Astrocyte (in vitro differentiated cells and primary cell): Measurements from ENCODE around the gene PNKD.

Experiments
- EZH2 ChIP-seq: IDR thresholded peaks from 2 replicates; pipeline ENCODE4 v1.6.1; 2012; ENCODE audit warnings: mild to moderate bottlenecking, low read length, inconsistent platforms; ENCODE audit not compliant: insufficient read depth
- TF ChIP-seq, protein P1 (sequence below): IDR thresholded peaks from 2 replicates; pipeline ENCODE4 v1.5.1; 2011; ENCODE audit warnings: low read depth, mild to moderate bottlenecking, inconsistent platforms, low read length, moderate library complexity; ENCODE audit not compliant: insufficient read depth

GRCh38 chr2:218256612-218257350 lies 13.5 kb upstream of the PNKD start:
- TF ChIP-seq, protein P1, sequence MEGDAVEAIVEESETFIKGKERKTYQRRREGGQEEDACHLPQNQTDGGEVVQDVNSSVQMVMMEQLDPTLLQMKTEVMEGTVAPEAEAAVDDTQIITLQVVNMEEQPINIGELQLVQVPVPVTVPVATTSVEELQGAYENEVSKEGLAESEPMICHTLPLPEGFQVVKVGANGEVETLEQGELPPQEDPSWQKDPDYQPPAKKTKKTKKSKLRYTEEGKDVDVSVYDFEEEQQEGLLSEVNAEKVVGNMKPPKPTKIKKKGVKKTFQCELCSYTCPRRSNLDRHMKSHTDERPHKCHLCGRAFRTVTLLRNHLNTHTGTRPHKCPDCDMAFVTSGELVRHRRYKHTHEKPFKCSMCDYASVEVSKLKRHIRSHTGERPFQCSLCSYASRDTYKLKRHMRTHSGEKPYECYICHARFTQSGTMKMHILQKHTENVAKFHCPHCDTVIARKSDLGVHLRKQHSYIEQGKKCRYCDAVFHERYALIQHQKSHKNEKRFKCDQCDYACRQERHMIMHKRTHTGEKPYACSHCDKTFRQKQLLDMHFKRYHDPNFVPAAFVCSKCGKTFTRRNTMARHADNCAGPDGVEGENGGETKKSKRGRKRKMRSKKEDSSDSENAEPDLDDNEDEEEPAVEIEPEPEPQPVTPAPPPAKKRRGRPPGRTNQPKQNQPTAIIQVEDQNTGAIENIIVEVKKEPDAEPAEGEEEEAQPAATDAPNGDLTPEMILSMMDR = no peak
- TF ChIP-seq EZH2 = no peak
